Esophagus squamous epithelium (tissue), 4 donors: ENCODE measurements around the gene SIX1.

Experiments used
- CTCF ChIP-seq, 6 experiments: fragments of 450-650 bp in 4 of 6; fragments of 200-600 bp in 2 of 6; sonication (generic) in 2 of 6; IDR thresholded peaks; one replicate each; pipeline ENCODE4 v1.5.1; 2016 to 2019; ENCODE audit warnings: antibody characterized with exemption in 6 of 6, mild to moderate bottlenecking in 4 of 6, moderate library complexity in 4 of 6
- POLR2A ChIP-seq, 4 donors: fragments of 450-650 bp; IDR thresholded peaks; one replicate each; pipeline ENCODE4 v1.6.1; 2017; ENCODE audit warnings: antibody characterized with exemption in 4 of 4, mild to moderate bottlenecking in 4 of 4, moderate library complexity in 3 of 4

DNA sequence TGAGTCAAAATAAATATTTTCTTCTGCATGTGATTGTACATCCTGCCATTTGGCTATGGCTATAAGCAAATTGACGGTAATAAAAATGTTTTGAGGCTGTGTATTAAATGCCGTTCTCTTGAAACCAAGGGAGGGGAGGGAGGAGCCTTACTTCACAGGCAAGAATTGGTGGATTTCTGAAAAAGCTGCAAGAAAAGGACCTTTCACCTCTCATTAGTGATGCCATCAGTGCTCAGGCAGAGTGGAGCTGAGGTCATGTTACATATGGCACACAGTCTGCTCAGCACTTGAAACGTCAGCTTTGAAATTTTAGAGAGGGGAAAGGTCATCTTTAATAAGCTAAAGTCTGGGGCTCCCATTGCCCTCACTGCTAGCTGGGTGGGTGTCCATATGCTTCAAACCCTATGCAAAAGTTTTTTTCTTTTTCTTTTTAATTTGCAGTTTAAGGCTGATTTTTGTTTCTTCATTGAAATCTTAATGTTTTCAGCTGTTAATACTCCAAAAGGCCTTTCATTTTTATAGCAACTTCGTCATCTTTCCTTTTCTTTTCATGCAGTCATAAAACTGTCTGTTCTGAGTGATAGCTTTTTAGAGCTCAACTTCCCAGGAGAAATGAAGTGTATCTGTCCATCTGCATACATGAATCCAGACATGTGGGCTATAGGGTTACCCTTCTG, 9.8 kb upstream of the SIX1 start:
- TF ChIP-seq POLR2A (IDR thresholded peaks at IDR 0.05): no peak
- TF ChIP-seq CTCF (IDR thresholded peaks at IDR 0.05): no peak
